GM21360 (cell line): ENCODE results near the gene ALG11.
A peak's percentile ranks its signal among the peaks of the same experiment; 100 is the strongest.

Experiments used
- ATAC-seq: cut with Tn5 transposase; IDR thresholded peaks from one replicate; pipeline ENCODE4 v1.9.1; 2021; ENCODE audit warnings: mild to moderate bottlenecking, moderate library complexity; ENCODE audit not compliant: unreplicated experiment

ALG11 gene

GRCh38 chr13:51997186-51997585 lies 15.0 kb upstream of the ALG11 start:
- no peak for ATAC-seq

GRCh38 chr13:51997641-51998330 lies 14.4 kb upstream of the ALG11 start:
- ATAC-seq, result no peak

- ATAC-seq, result no peak
These were observed 13.3 kb upstream of the ALG11 start for GRCh38 chr13:51998723-51999509.

GRCh38 chr13:51999510-51999911 lies 12.7 kb upstream of the ALG11 start:
- no peak for ATAC-seq

GRCh38 chr13:51999921-52000320 lies 12.3 kb upstream of the ALG11 start:
- no peak for ATAC-seq

- ATAC-seq, result peak; percentile 74
These were observed 11.0 kb upstream of the ALG11 start for GRCh38 chr13:52001120-52001731.

GRCh38 chr13:52002361-52002760 lies 9.8 kb upstream of the ALG11 start:
- no peak for ATAC-seq

GRCh38 chr13:52003541-52003940 lies 8.7 kb upstream of the ALG11 start:
- ATAC-seq, result no peak

GRCh38 chr13:52004511-52005170 lies 7.6 kb upstream of the ALG11 start:
- no peak for ATAC-seq

- no peak for ATAC-seq
These were observed 6.2 kb upstream of the ALG11 start for GRCh38 chr13:52005841-52006522.

- no peak for ATAC-seq
These were observed 5.5 kb upstream of the ALG11 start for GRCh38 chr13:52006523-52007245.

GRCh38 chr13:52009946-52010345 lies 2.3 kb upstream of the ALG11 start:
- no peak for ATAC-seq

- ATAC-seq, result no peak
These were observed 1.1 kb upstream of the ALG11 start, which contains the start of gene ATP7B for GRCh38 chr13:52010890-52011631. Gene ATP7B, minus strand, starts transcription at chr13:52011450. Its CDS starts 113 bp downstream, at chr13:52011337.

- ATAC-seq, result no peak
These were observed 276 bp downstream of the ALG11 start for GRCh38 chr13:52012512-52012836.

GRCh38 chr13:52016296-52016695 lies 4.1 kb downstream of the ALG11 start:
- no peak for ATAC-seq

- no peak for ATAC-seq
These were observed 8.0 kb downstream of the ALG11 start for GRCh38 chr13:52020191-52020590.

- ATAC-seq, result no peak
These were observed 10.2 kb downstream of the ALG11 start for GRCh38 chr13:52022356-52022755.

- no peak for ATAC-seq
These were observed 12.3 kb downstream of the ALG11 start, which contains the start of gene UTP14C for GRCh38 chr13:52024481-52024880. Gene UTP14C, plus strand, starts transcription at chr13:52024691. Its CDS starts 4,114 bp downstream, at chr13:52028805.

- ATAC-seq, result no peak
These were observed 13.5 kb downstream of the ALG11 start for GRCh38 chr13:52025475-52026245.
